ENCODE measurements around the gene PDZD4.

DNA sequence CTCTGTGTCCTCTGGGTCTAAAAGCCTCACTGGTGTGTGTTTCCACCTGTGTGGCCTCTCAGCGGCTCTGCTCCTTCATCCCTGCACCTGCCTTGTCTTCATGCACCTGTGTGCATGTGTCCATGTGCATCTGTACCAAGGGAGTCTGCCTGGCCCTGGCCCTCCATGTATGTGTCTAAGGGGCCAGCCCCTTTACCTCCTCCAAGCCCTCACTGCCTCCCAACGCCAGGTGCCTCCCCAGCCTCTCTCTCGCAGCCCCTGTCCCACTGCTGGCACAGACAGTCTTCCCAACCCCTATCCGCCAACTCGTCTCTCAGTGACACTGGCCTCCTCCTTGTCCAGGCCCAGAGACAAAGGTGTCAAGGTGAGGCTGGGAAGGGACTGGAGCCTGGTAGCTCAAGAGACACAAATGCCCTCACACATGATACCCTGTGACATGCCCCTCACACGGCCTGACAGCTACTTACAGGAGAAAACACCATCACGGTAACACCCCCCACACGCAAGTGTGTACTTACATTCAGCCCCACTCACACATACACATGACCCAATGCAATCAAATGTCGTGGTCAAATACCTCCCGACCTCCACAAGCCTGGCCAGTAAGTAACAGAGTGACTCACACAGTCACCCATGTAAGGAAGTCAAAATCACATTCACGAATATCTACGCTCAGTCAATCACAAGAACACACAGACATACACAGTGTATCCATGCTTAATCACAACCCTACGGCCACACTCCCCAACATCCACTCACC, 44.2 kb upstream of the PDZD4 start:
- TF ChIP-seq, protein P1, sequence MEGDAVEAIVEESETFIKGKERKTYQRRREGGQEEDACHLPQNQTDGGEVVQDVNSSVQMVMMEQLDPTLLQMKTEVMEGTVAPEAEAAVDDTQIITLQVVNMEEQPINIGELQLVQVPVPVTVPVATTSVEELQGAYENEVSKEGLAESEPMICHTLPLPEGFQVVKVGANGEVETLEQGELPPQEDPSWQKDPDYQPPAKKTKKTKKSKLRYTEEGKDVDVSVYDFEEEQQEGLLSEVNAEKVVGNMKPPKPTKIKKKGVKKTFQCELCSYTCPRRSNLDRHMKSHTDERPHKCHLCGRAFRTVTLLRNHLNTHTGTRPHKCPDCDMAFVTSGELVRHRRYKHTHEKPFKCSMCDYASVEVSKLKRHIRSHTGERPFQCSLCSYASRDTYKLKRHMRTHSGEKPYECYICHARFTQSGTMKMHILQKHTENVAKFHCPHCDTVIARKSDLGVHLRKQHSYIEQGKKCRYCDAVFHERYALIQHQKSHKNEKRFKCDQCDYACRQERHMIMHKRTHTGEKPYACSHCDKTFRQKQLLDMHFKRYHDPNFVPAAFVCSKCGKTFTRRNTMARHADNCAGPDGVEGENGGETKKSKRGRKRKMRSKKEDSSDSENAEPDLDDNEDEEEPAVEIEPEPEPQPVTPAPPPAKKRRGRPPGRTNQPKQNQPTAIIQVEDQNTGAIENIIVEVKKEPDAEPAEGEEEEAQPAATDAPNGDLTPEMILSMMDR (IDR thresholded peaks at IDR 0.05) = no peak
- TF ChIP-seq POLR2A (IDR thresholded peaks at IDR 0.05) = no peak

Measured in thyroid gland (tissue), 4 donors.